A549 (cell line): ENCODE results near the gene PON2. TPM values are rescaled to one million over a fixed set of nuclear protein-coding genes. Genes with fewer than 3 reads are reported as not detected.
A peak's percentile ranks its signal among the peaks of the same experiment; 100 is the strongest.

Experiments used
- ATAC-seq, 2 experiments: fragments of 200-7000 bp in 1 of 2; fragments of >200 bp in 1 of 2; cut with Nextera tagmentation in 1 of 2; cut with Tn5 transposase in 1 of 2; 3 replicates each; pipeline versions ENCODE4 v1.8.0 to v1.9.1; 2018 to 2020; ENCODE audit warnings: mild to moderate bottlenecking in 1 of 2, moderate library complexity in 1 of 2
- CTCF ChIA-PET: fragments of 300-600 bp; sonication (Branson Sonifier 250); formaldehyde crosslinking; extraction: SDS; loops from one replicate; lab custom pipeline; 2021; ENCODE audit warnings: antibody characterized with exemption, inconsistent platforms; lab: Yijun Ruan, JAX
- POLR2A ChIA-PET: fragments of 350-600 bp; formaldehyde crosslinking; extraction: SDS; loops from one replicate; lab custom pipeline; 2021; ENCODE audit warnings: antibody characterized with exemption, inconsistent platforms; lab: Yijun Ruan, JAX
- DNase-seq, 2 experiments: peaks; one replicate each; pipeline versions ENCODE4 v3.0.0 to v3.0.0-alpha.2; 2011 to 2016; ENCODE audit warnings: low read depth in 1 of 2, low spot score in 1 of 2
- FAIRE-seq: peaks from 2 replicates; lab custom pipeline; 2011; peaks lifted over from hg19 to GRCh38; lab: Jason Lieb, UNC
- H3K27ac ChIP-seq, 2 experiments: fragments of >200 bp; sonication (Bioruptor Twin); formaldehyde crosslinking; 3 replicates each; pipeline ENCODE4 v1.5.1; 2016 to 2017
- H3K4me1 ChIP-seq: fragments of >200 bp; sonication (Bioruptor Twin); formaldehyde crosslinking; 3 replicates; pipeline ENCODE4 v1.6.1; 2016
- H3K4me2 ChIP-seq: fragments of >200 bp; sonication (Bioruptor Twin); formaldehyde crosslinking; 3 replicates; pipeline ENCODE4 v1.6.1; 2016
- H3K4me3 ChIP-seq: fragments of >200 bp; sonication (Bioruptor Twin); formaldehyde crosslinking; 3 replicates; pipeline ENCODE4 v1.5.1; 2016
- H3K9me3 ChIP-seq: fragments of >200 bp; sonication (Bioruptor Twin); formaldehyde crosslinking; 3 replicates; pipeline ENCODE4 v1.6.1; 2016
- BCL3 ChIP-seq: fragments of >200 bp; sonication (Bioruptor Twin); formaldehyde crosslinking; IDR thresholded peaks from 3 replicates; pipeline ENCODE4 v1.6.1; 2016
- CBX8 ChIP-seq: fragments of 200-600 bp; sonication (generic); IDR thresholded peaks from 2 replicates; pipeline ENCODE4 v1.6.1; 2016
- CEBPB ChIP-seq, 2 experiments: fragments of >200 bp in 1 of 2; sonication (Bioruptor Twin) in 1 of 2; formaldehyde crosslinking in 1 of 2; IDR thresholded peaks; 2 replicates each; pipeline ENCODE4 v1.6.1; 2012 to 2016
- CTCF ChIP-seq: fragments of >200 bp; sonication (Bioruptor Twin); formaldehyde crosslinking; IDR thresholded peaks from 3 replicates; pipeline ENCODE4 v1.5.1; 2016
- E2F6 ChIP-seq: IDR thresholded peaks from 2 replicates; pipeline ENCODE4 v1.6.1; 2012; ENCODE audit warnings: low read depth, borderline replicate concordance
- EHMT2 ChIP-seq: fragments of 200-600 bp; sonication (generic); IDR thresholded peaks from 2 replicates; pipeline ENCODE4 v1.6.1; 2016; ENCODE audit warnings: antibody characterized with exemption, low read depth, mild to moderate bottlenecking, moderate library complexity
- HDAC2 ChIP-seq: fragments of 200-600 bp; sonication (generic); IDR thresholded peaks from 2 replicates; pipeline ENCODE4 v1.6.1; 2016
- HMGXB4 ChIP-seq: fragments of 250-450 bp; sonication (Bioruptor Pico); IDR thresholded peaks from 2 replicates; pipeline ENCODE4 v1.5.0; 2021; ENCODE audit warnings: mild to moderate bottlenecking, moderate library complexity, borderline replicate concordance
- HOXB5 ChIP-seq: fragments of 250-450 bp; sonication (Bioruptor Pico); IDR thresholded peaks from 2 replicates; pipeline ENCODE4 v1.5.0; 2020; ENCODE audit warnings: mild to moderate bottlenecking, moderate library complexity
- JUN ChIP-seq, 2 experiments: fragments of >200 bp; sonication (Bioruptor Twin); formaldehyde crosslinking; IDR thresholded peaks; 2 replicates in 1 of 2; 3 replicates in 1 of 2; pipeline ENCODE4 v1.6.1; 2016 to 2017
- KDM1A ChIP-seq: fragments of 200-600 bp; sonication (generic); IDR thresholded peaks from 2 replicates; pipeline ENCODE4 v1.6.1; 2016; ENCODE audit warnings: low read depth, mild to moderate bottlenecking
- MAFK ChIP-seq: fragments of 450-650 bp; IDR thresholded peaks from 2 replicates; pipeline ENCODE4 v1.6.1; 2014; ENCODE audit not compliant: partially characterized antibody
- MYC ChIP-seq: IDR thresholded peaks from 2 replicates; pipeline ENCODE4 v1.6.1; 2012; ENCODE audit warnings: mild to moderate bottlenecking, inconsistent platforms, low read length, improper control_type of control experiment, borderline replicate concordance
- NFE2L2 ChIP-seq: fragments of 150-350 bp; conservative IDR thresholded peaks from 2 replicates; pipeline ENCODE4 v1.6.1; 2014; ENCODE audit warnings: low read length
- PBX3 ChIP-seq: IDR thresholded peaks from 2 replicates; pipeline ENCODE4 v1.6.1; 2012
- POLR2AphosphoS2 ChIP-seq: conservative IDR thresholded peaks from 2 replicates; pipeline ENCODE4 v1.6.1; 2012; ENCODE audit warnings: low read length, improper control_type of control experiment, inconsistent platforms
- RAD21 ChIP-seq, 2 experiments: fragments of >200 bp in 1 of 2; sonication (Bioruptor Twin) in 1 of 2; formaldehyde crosslinking in 1 of 2; IDR thresholded peaks in 1 of 2; conservative IDR thresholded peaks in 1 of 2; 2 replicates in 1 of 2; 3 replicates in 1 of 2; pipeline ENCODE4 v1.6.1; 2012 to 2018; ENCODE audit warnings: inconsistent platforms in 1 of 2
- RNF2 ChIP-seq: fragments of 200-600 bp; sonication (generic); IDR thresholded peaks from 2 replicates; pipeline ENCODE4 v1.6.1; 2016; ENCODE audit warnings: low read depth, mild to moderate bottlenecking, antibody characterized with exemption, moderate library complexity, borderline replicate concordance
- SMC3 ChIP-seq: fragments of >200 bp; sonication (Bioruptor Twin); formaldehyde crosslinking; IDR thresholded peaks from 3 replicates; pipeline ENCODE4 v1.6.1; 2018; ENCODE audit warnings: inconsistent platforms
- SREBF2 ChIP-seq: fragments of 450-650 bp; IDR thresholded peaks from 2 replicates; pipeline ENCODE4 v1.6.1; 2014; ENCODE audit warnings: mild to moderate bottlenecking, moderate library complexity
- TFCP2L1 ChIP-seq: fragments of 250-450 bp; sonication (Bioruptor Pico); IDR thresholded peaks from 2 replicates; pipeline ENCODE4 v1.5.0; 2021; ENCODE audit warnings: mild to moderate bottlenecking
- ZFP36 ChIP-seq: fragments of 450-650 bp; IDR thresholded peaks from 2 replicates; pipeline ENCODE4 v1.6.1; 2014; ENCODE audit warnings: borderline replicate concordance; ENCODE audit not compliant: partially characterized antibody
- ZNF302 ChIP-seq: fragments of 250-450 bp; sonication (Bioruptor Pico); IDR thresholded peaks from 2 replicates; pipeline ENCODE4 v1.9.0; 2021; ENCODE audit warnings: inconsistent platforms, mild to moderate bottlenecking, moderate library complexity
- WGBS: methylation state at CpG from one replicate; pipeline ENCODE4 v1.1.6; 2017; ENCODE audit errors: missing lambda C conversion rate; 5-methylcytosine and 5-hydroxymethylcytosine counted together
- polyA plus RNA-seq, 4 experiments: library from polyadenylated mRNA; depleted of rRNA in 3 of 4; stranded (reverse); fragments of >200 nt; fragmentation: RNase III in 1 of 4; extraction: RNeasy Plus Mini Kit Qiagen cat#74134 plus additional on column Dnase treatment in 1 of 4; gene quantifications; 2 replicates in 3 of 4; 3 replicates in 1 of 4; pipeline ENCODE4 v1.2.3, GENCODE V29; 2011 to 2017

PON2 gene
- polyA plus RNA-seq, 2 of the 4 experiments (the other 2 are of a cell fraction) = 395 to 829 TPM

- Histone ChIP-seq H3K9me3 (no peaks in the 10 kb centered on the region), H3K4me2 (no peak overlapping the region), H3K4me1 (peaks cover 27% of the 10 kb centered on the region), H3K27ac (peak overlapping the region in 1 of 2 experiments; percentile 67; a peak in 3 of 6 replicates), H3K4me3 (no peak overlapping the region)
- 89% methylated on average over 3 of the region's 3 CpGs for WGBS
- ATAC-seq (no peak), FAIRE-seq (peak; percentile 70), DNase-seq (no peak)
- ChIA-PET POLR2A (no interaction called here), CTCF (interaction anchor here (0.8 to 10.6 kb wide), 10 partner anchors 9 to 1185 kb away, joined by 3 to 176 read pairs (median 22); partner anchors contain the start of gene PON3)
- TF ChIP-seq SREBF2 (no peak), NFE2L2 (no peak), BCL3 (no peak), TFCP2L1 (CRISPR knock-in tag) (no peak), E2F6 (no peak), RNF2 (no peak), RAD21 (conservative IDR thresholded peaks at IDR 0.05 in 1 of 2, IDR thresholded peaks at IDR 0.05 in 1 of 2) (no peak), MAFK (no peak), SMC3 (no peak), CTCF (no peak), CBX8 (no peak), KDM1A (no peak), ZFP36 (no peak)
Measured at GRCh38 chr7:95481271-95482165, 46.7 kb upstream of the PON2 start.

GRCh38 chr7:95479992-95480624 is 45.3 kb upstream of the PON2 start:
- H3K9me3 ChIP-seq = no peaks in the 10 kb centered on the region
- ChIA-PET CTCF (interaction anchor here (0.6 to 10.6 kb wide), 16 partner anchors 10 to 1184 kb away, joined by 3 to 176 read pairs (median 16); partner anchors contain the start of gene PON3), POLR2A (interaction anchor here (0.8 kb wide), 1 partner anchor 84 kb away, joined by 3 read pairs; the partner anchor contains the start of gene PON3)

More at GRCh38 chr7:95479992-95480624, 45.3 kb upstream of the PON2 start:
- DNase-seq (no peak), ATAC-seq (no peak), FAIRE-seq (peak; percentile 59)
- no peak for TF ChIP-seq JUN (IDR thresholded peaks at IDR 0.05)
- TF ChIP-seq POLR2AphosphoS2 = no peak
- TF ChIP-seq HOXB5 (CRISPR knock-in tag) = no peak
- TF ChIP-seq PBX3 = no peak
- TF ChIP-seq ZNF302 (CRISPR knock-in tag) = no peak
- no peak for TF ChIP-seq CEBPB (IDR thresholded peaks at IDR 0.05)
- no peak for TF ChIP-seq HDAC2
- TF ChIP-seq MYC = no peak
- TF ChIP-seq EHMT2 = no peak
- no peak for TF ChIP-seq RAD21 (conservative IDR thresholded peaks at IDR 0.05 in 1 of 2, IDR thresholded peaks at IDR 0.05 in 1 of 2)
- TF ChIP-seq HMGXB4 (CRISPR knock-in tag) = no peak
- no peak for TF ChIP-seq MAFK
- Histone ChIP-seq H3K4me1 (peaks cover 34% of the 10 kb centered on the region), H3K27ac (peak overlapping the region in 1 of 2 experiments; percentile 92; a peak in 4 of 6 replicates), H3K4me3 (no peak overlapping the region), H3K4me2 (no peak overlapping the region)
